Stimulated activated effector memory CD8-positive, alpha-beta T cell treated with anti-CD3 and anti-CD28 coated beads, Interleukin-12 subunit alpha, Interleukin-12 subunit beta, amount 100 ng/mL, for 72 hours (primary cell): ENCODE data around the gene FIGNL2.
"Not testable (repeated sequence)": the region's sequence is repeated elsewhere in the genome, so short reads cannot be mapped to it uniquely, and the experiment has no call there.

Source experiments
- ATAC-seq: fragments of 150-1000 bp; cut with Tn5 transposase; 2 replicates; pipeline ENCODE4 v1.10.0; 2021
- DNase-seq, 2 donors: peaks; one replicate each; pipeline ENCODE4 v3.0.0; 2021 to 2022; ENCODE audit warnings: low spot score in 2 of 2
- H3K27ac Mint-ChIP-seq: one replicate; pipeline ENCODE4 v1.8.0; 2022; ENCODE audit warnings: mild to moderate bottlenecking, mixed read lengths
- H3K36me3 Mint-ChIP-seq: one replicate; pipeline ENCODE4 v1.8.0; 2022; ENCODE audit warnings: mild to moderate bottlenecking, mixed read lengths
- H3K4me1 Mint-ChIP-seq: one replicate; pipeline ENCODE4 v1.8.0; 2022; ENCODE audit warnings: mixed read lengths
- H3K4me3 Mint-ChIP-seq: one replicate; pipeline ENCODE4 v1.8.0; 2022; ENCODE audit warnings: mild to moderate bottlenecking, mixed read lengths
- H3K9me3 Mint-ChIP-seq: one replicate; pipeline ENCODE4 v1.8.0; 2022; ENCODE audit warnings: mixed read lengths

Gene FIGNL2

GRCh38 chr12:51806896-51807295 is 41.6 kb downstream of the FIGNL2 start:
- DNase-seq (no peak), ATAC-seq (no peak)
- no peak overlapping the region for H3K27ac Mint-ChIP-seq
- no peak overlapping the region for H3K4me3 Mint-ChIP-seq
- no peaks in the 10 kb centered on the region for H3K9me3 Mint-ChIP-seq
- no peaks in the 10 kb centered on the region for H3K36me3 Mint-ChIP-seq
- H3K4me1 Mint-ChIP-seq, result no peaks in the 10 kb centered on the region

GRCh38 chr12:51801027-51801426 is 47.5 kb downstream of the FIGNL2 start:
- no peak overlapping the region for H3K27ac Mint-ChIP-seq
- DNase-seq, result no peak
- ATAC-seq, result no peak
- no peak overlapping the region for H3K4me3 Mint-ChIP-seq
- H3K9me3 Mint-ChIP-seq, result no peaks in the 10 kb centered on the region
- no peaks in the 10 kb centered on the region for H3K4me1 Mint-ChIP-seq
- no peaks in the 10 kb centered on the region for H3K36me3 Mint-ChIP-seq

DNA sequence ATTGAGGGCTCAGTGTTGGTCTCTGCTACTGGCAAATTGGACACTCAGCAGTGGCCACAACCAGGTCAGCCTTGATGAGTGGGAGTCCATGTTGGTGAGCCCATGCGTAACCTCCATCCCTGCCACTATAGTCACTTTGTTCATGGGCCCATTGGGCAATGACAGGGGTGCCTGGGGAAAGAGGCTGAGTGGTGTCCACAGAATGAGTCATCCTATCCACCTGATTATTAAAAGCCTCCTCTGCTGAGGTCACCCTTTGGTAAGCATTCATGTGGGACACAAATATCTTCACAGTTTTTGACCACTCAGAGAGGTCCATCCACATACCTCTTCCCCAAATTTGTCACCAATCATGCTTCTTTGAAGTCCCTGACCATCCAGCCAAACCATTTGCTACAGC is 50.0 kb downstream of the FIGNL2 start:
- DNase-seq (no peak), ATAC-seq (no peak)
- Mint-ChIP-seq H3K4me1 (no peaks in the 10 kb centered on the region), H3K27ac (no peak overlapping the region), H3K36me3 (no peaks in the 10 kb centered on the region), H3K4me3 (no peak overlapping the region), H3K9me3 (no peaks in the 10 kb centered on the region)

- not testable (repeated sequence) for H3K4me1 Mint-ChIP-seq, DNase-seq, H3K27ac Mint-ChIP-seq, H3K4me3 Mint-ChIP-seq, H3K9me3 Mint-ChIP-seq, ATAC-seq, H3K36me3 Mint-ChIP-seq
These were observed 50.5 kb downstream of the FIGNL2 start for GRCh38 chr12:51798051-51798450.

- no peak for DNase-seq
- Mint-ChIP-seq H3K27ac (no peak overlapping the region), H3K9me3 (no peaks in the 10 kb centered on the region), H3K4me1 (no peaks in the 10 kb centered on the region), H3K4me3 (no peak overlapping the region), H3K36me3 (no peaks in the 10 kb centered on the region)
- ATAC-seq, result no peak
These were observed 51.2 kb downstream of the FIGNL2 start for GRCh38 chr12:51797301-51797700.

DNA sequence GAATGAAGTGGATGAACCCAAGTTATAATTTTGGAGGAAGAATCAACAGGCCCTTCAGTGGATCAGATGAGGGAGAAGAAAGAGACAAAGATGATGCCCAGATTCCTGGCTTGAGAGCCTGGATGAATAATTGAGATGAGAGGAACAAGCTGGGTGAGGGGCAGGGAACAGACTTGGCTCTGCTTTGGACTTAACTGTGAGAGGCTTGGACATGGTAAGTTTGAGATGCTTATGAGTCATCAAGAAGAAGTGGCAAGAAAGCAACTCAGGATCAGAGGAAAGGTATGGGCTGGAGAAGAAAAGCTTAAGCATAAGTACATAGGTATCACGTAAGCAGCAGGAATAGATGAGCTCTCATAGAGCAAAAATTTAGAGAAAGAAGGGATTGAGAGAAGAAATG is 55.3 kb downstream of the FIGNL2 start:
- H3K27ac Mint-ChIP-seq, result no peak overlapping the region
- no peak overlapping the region for H3K4me3 Mint-ChIP-seq
- no peaks in the 10 kb centered on the region for H3K36me3 Mint-ChIP-seq
- H3K4me1 Mint-ChIP-seq, result no peaks in the 10 kb centered on the region
- H3K9me3 Mint-ChIP-seq, result no peaks in the 10 kb centered on the region
- no peak for DNase-seq
- no peak for ATAC-seq

GRCh38 chr12:51792417-51792816 is 56.1 kb downstream of the FIGNL2 start:
- Mint-ChIP-seq H3K27ac (no peak overlapping the region), H3K36me3 (no peaks in the 10 kb centered on the region), H3K9me3 (no peaks in the 10 kb centered on the region), H3K4me3 (no peak overlapping the region), H3K4me1 (no peaks in the 10 kb centered on the region)
- DNase-seq (no peak), ATAC-seq (no peak)

DNA sequence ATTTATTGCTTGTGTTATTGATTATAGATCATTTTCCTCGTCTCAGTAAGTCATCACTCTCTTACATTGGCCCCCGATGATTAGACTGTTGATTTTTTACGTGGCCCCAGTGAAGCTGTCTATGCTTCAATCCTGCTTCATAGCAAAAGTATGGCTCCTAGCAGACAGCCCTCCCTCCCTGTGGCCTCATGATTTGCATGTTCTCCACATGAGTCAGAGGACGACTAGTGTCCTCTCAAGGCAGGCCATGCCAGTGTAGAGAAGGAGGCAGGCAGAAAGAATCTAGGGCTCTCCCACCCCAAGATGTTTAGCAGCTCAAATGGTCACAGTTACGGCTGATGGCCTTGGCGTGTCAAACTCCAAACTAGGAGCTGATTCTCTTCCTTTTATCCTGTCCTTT is 59.6 kb downstream of the FIGNL2 start:
- ATAC-seq, result peak; percentile 49
- Mint-ChIP-seq H3K4me3 (no peak overlapping the region), H3K9me3 (no peaks in the 10 kb centered on the region), H3K36me3 (no peaks in the 10 kb centered on the region), H3K4me1 (no peaks in the 10 kb centered on the region), H3K27ac (no peak overlapping the region)
- no peak for DNase-seq

DNA sequence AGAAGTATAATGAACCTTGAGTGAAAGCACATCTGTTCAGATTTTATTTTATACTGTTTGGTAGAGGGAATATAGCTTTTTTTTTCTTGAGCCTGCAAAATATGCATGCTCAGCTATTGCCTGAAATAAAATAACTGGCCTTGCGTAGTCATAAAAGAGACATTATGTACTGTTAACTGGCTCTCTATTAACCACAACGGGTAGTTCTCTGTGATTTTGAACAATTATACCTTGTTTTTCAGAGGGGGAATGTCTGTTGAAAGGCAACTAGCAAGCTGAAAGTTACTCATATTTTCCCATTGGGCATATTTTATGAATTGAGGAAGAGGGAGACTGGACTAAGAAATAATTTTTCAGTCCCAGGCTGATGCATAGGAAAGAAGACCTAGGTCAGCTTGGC is 62.6 kb downstream of the FIGNL2 start:
- no peak for ATAC-seq

DNA sequence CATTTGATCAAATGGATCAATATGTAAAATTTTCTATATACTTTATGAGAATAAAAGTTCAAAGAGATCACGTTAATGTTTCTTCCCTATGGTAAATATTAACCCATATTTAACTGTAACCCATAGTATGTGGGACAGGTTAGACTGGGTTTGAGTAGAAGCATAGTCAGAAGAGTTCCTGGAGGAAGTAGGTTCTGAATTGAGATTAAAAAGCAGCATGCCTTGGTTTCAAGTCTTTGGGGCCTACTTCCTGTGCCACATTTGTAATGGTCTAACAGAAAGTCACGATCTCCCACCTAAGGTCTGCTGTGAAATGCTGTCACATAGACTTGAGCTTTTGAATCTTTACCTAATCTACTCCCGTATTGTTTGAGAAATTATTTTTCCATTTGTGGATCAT is 63.8 kb downstream of the FIGNL2 start:
- no peak for ATAC-seq
- no peak overlapping the region for H3K4me3 Mint-ChIP-seq

More for the DNA sequence above, 62.6 kb downstream of the FIGNL2 start:
- no peak overlapping the region for H3K27ac Mint-ChIP-seq
- no peaks in the 10 kb centered on the region for H3K4me1 Mint-ChIP-seq
- DNase-seq, result no peak
- no peaks in the 10 kb centered on the region for H3K36me3 Mint-ChIP-seq
- no peaks in the 10 kb centered on the region for H3K9me3 Mint-ChIP-seq
- no peak overlapping the region for H3K4me3 Mint-ChIP-seq

DNA sequence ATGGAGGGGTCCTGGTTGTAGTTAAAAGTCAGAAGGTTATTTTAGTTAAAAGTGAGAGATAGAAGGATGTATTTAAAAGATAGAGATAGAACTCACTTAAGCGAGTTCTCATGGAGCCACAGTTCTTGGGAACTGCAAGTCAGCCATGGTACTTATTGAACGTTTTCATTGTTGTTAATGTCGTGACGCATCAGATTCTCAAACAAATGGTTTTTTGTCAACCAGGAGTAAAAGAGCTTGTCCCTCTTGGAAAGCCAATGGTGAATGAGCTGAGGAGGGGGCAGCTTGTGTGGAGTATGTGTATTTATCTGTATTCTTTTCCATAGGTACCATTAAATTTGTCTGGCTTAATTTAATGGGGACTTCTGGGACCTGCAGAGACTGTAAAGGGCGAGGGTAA is 68.6 kb downstream of the FIGNL2 start:
- Mint-ChIP-seq H3K4me3 (no peak overlapping the region), H3K4me1 (no peaks in the 10 kb centered on the region), H3K36me3 (no peaks in the 10 kb centered on the region), H3K9me3 (no peaks in the 10 kb centered on the region), H3K27ac (no peak overlapping the region)
- DNase-seq, result no peak
- ATAC-seq, result no peak

More for the DNA sequence above, 63.8 kb downstream of the FIGNL2 start:
- no peaks in the 10 kb centered on the region for H3K9me3 Mint-ChIP-seq
- no peak overlapping the region for H3K27ac Mint-ChIP-seq
- H3K4me1 Mint-ChIP-seq, result no peaks in the 10 kb centered on the region
- no peak for DNase-seq
- no peaks in the 10 kb centered on the region for H3K36me3 Mint-ChIP-seq

GRCh38 chr12:51777973-51778372 is 70.5 kb downstream of the FIGNL2 start:
- no peaks in the 10 kb centered on the region for H3K4me1 Mint-ChIP-seq
- no peaks in the 10 kb centered on the region for H3K36me3 Mint-ChIP-seq
- ATAC-seq, result no peak
- no peaks in the 10 kb centered on the region for H3K9me3 Mint-ChIP-seq
- no peak overlapping the region for H3K4me3 Mint-ChIP-seq
- no peak for DNase-seq
- no peak overlapping the region for H3K27ac Mint-ChIP-seq

DNA sequence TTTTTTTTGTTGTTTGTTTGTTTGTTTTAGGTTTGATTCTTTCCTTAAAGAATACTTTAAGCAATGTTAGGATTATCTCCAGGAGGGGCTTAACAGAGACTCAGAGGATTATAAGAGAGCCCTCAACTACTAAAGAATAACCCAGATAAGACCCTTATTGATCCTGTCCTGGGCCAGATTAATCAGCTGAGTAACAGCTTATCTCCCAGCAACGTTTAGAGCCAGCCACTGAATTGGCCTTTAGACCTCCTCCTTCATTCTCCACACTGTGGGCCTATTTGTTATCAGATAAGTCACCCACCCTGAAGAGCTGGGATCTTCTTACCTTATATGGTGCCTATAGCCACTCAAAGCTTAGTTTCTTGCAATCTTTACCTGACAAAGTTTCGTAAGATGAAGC is 71.1 kb downstream of the FIGNL2 start:
- no peak overlapping the region for H3K27ac Mint-ChIP-seq
- ATAC-seq (no peak), DNase-seq (no peak)
- H3K4me1 Mint-ChIP-seq, result no peaks in the 10 kb centered on the region
- no peak overlapping the region for H3K4me3 Mint-ChIP-seq
- no peaks in the 10 kb centered on the region for H3K9me3 Mint-ChIP-seq
- no peaks in the 10 kb centered on the region for H3K36me3 Mint-ChIP-seq

- Mint-ChIP-seq H3K4me3 (no peak overlapping the region), H3K9me3 (no peaks in the 10 kb centered on the region), H3K36me3 (no peaks in the 10 kb centered on the region), H3K4me1 (no peaks in the 10 kb centered on the region), H3K27ac (no peak overlapping the region)
- ATAC-seq, result no peak
- no peak for DNase-seq
These were observed 73.6 kb downstream of the FIGNL2 start for GRCh38 chr12:51774933-51775332.

- Mint-ChIP-seq H3K27ac (no peak overlapping the region), H3K36me3 (no peaks in the 10 kb centered on the region), H3K4me1 (no peaks in the 10 kb centered on the region), H3K4me3 (no peak overlapping the region), H3K9me3 (no peaks in the 10 kb centered on the region)
- ATAC-seq (no peak), DNase-seq (no peak)
These were observed 75.2 kb downstream of the FIGNL2 start for GRCh38 chr12:51773145-51773869.

GRCh38 chr12:51771008-51771407 is 77.5 kb downstream of the FIGNL2 start:
- H3K27ac Mint-ChIP-seq, result no peak overlapping the region
- no peak for ATAC-seq

More at GRCh38 chr12:51771008-51771407, 77.5 kb downstream of the FIGNL2 start:
- H3K9me3 Mint-ChIP-seq, result no peaks in the 10 kb centered on the region
- H3K4me3 Mint-ChIP-seq, result no peak overlapping the region
- DNase-seq, result no peak
- H3K4me1 Mint-ChIP-seq, result no peaks in the 10 kb centered on the region
- H3K36me3 Mint-ChIP-seq, result no peaks in the 10 kb centered on the region
